HepG2 (cell line): ENCODE results near the gene PTPRM. TPM values are rescaled to one million over a fixed set of nuclear protein-coding genes. Genes with fewer than 3 reads are reported as not detected.

ENCODE experiments used
- CHD4 ChIP-seq: fragments of 200-600 bp; sonication (generic); IDR thresholded peaks from 2 replicates; pipeline ENCODE4 v1.7.0; 2017; ENCODE audit warnings: mild to moderate bottlenecking, low read length, borderline replicate concordance
- CSRNP1 ChIP-seq: sonication (generic); formaldehyde crosslinking; IDR thresholded peaks from 2 replicates; pipeline ENCODE4 v1.8.1; 2023; ENCODE audit warnings: mild to moderate bottlenecking, missing genetic modification reagents
- EP300 ChIP-seq, 3 experiments: sonication (generic) in 1 of 3; formaldehyde crosslinking in 1 of 3; IDR thresholded peaks; 2 replicates each; pipeline versions ENCODE4 v1.5.1 to v1.6.1; 2011 to 2020; ENCODE audit warnings: low read depth in 2 of 3, low read length in 2 of 3, borderline replicate concordance in 1 of 3, improper control_type of control experiment in 1 of 3, mild to moderate bottlenecking in 1 of 3, missing genetic modification reagents in 1 of 3, moderate library complexity in 1 of 3
- HMGA1 ChIP-seq: sonication (generic); formaldehyde crosslinking; conservative IDR thresholded peaks from 2 replicates; pipeline ENCODE4 v1.4.0; 2020; ENCODE audit warnings: missing genetic modification reagents
- IKZF1 ChIP-seq: fragments of 450-650 bp; IDR thresholded peaks from 2 replicates; pipeline ENCODE4 v1.7.1; 2016
- MNT ChIP-seq: fragments of 450-650 bp; IDR thresholded peaks from 2 replicates; pipeline ENCODE4 v1.6.1; 2016
- TBL1XR1 ChIP-seq: fragments of 150-350 bp; IDR thresholded peaks from 2 replicates; pipeline ENCODE4 v1.6.1; 2014; ENCODE audit warnings: borderline replicate concordance, low read length; ENCODE audit not compliant: partially characterized antibody
- TFAP4 ChIP-seq: sonication (generic); IDR thresholded peaks from 2 replicates; pipeline ENCODE4 v1.6.1; 2016; ENCODE audit warnings: low read depth, borderline replicate concordance
- THAP9 ChIP-seq: sonication (generic); formaldehyde crosslinking; IDR thresholded peaks from 2 replicates; pipeline ENCODE4; 2020; ENCODE audit warnings: missing genetic modification reagents, mild to moderate bottlenecking, borderline replicate concordance
- ZNF432 ChIP-seq: sonication (generic); formaldehyde crosslinking; IDR thresholded peaks from 2 replicates; pipeline ENCODE4 v1.5.0; 2020; ENCODE audit warnings: missing genetic modification reagents, mild to moderate bottlenecking, borderline replicate concordance
- ZNF773 ChIP-seq: sonication (generic); formaldehyde crosslinking; IDR thresholded peaks from 2 replicates; pipeline ENCODE4 v1.4.0; 2020; ENCODE audit warnings: missing genetic modification reagents, borderline replicate concordance
- polyA plus RNA-seq, 8 experiments: library from polyadenylated mRNA; depleted of rRNA in 3 of 8; stranded (reverse) in 7 of 8; unstranded in 1 of 8; fragments of >200 nt; fragmentation: Illumina TruSeq in 4 of 8; extraction: Trizol in 4 of 8; gene quantifications; 2 replicates each; pipeline versions ENCODE4 v1.2.1 to v1.2.3, GENCODE V29; 2011 to 2016; ENCODE audit warnings: low read depth in 4 of 8, missing spikeins in 1 of 8, mixed read lengths in 1 of 8; ENCODE audit not compliant: insufficient read depth in 1 of 8
- total RNA-seq, 5 experiments: library from RNA; depleted of rRNA; stranded (reverse); fragments of >200 nt; fragmentation: Illumina TruSeq; extraction: Trizol; gene quantifications; 2 replicates each; pipeline ENCODE4 v1.2.3, GENCODE V29; 2016; ENCODE audit warnings: low read depth in 1 of 5

Gene PTPRM
- total and polyA plus RNA-seq, 2 of the 13 experiments (the other 11 are each of a cell fraction or from before 2014, with no cell fraction given), result 12.6 to 108 TPM

GRCh38 chr18:8350628-8351027 lies 783.5 kb downstream of the PTPRM start (continued):
- TF ChIP-seq MNT (no peak), CHD4 (no peak), IKZF1 (no peak), HMGA1 (CRISPR knock-in tag) (no peak), TBL1XR1 (no peak), THAP9 (CRISPR knock-in tag) (no peak), ZNF773 (CRISPR knock-in tag) (no peak), EP300 (IDR thresholded peaks at IDR 0.05; ENCODE audit: low read depth in 2 of 2, low read length in 2 of 2) (no peak), EP300 (CRISPR knock-in tag; IDR thresholded peaks at IDR 0.05; ENCODE audit: borderline replicate concordance) (no peak), ZNF432 (no peak), TFAP4 (no peak), CSRNP1 (CRISPR knock-in tag) (no peak)
